SK-N-SH treated with all-trans-retinoic acid at 6 μM for 48 hours (cell line): ENCODE results near the gene CLUH.

Source experiments
- ARNTL ChIP-seq: fragments of 450-650 bp; formaldehyde crosslinking; IDR thresholded peaks from 2 replicates; pipeline ENCODE4 v1.5.0; 2020; ENCODE audit warnings: low read depth, mild to moderate bottlenecking, moderate library complexity, borderline replicate concordance
- BACH2 ChIP-seq: fragments of 250-450 bp; sonication (Bioruptor Pico); IDR thresholded peaks from 2 replicates; pipeline ENCODE4 v1.9.0; 2021; ENCODE audit warnings: mild to moderate bottlenecking, borderline replicate concordance
- CREB5 ChIP-seq: fragments of 250-450 bp; sonication (Bioruptor Pico); IDR thresholded peaks from 2 replicates; pipeline ENCODE4 v1.5.1; 2020; ENCODE audit warnings: low read depth, mild to moderate bottlenecking, moderate library complexity
- ESRRG ChIP-seq: fragments of 250-450 bp; sonication (Bioruptor Pico); IDR thresholded peaks from 2 replicates; pipeline ENCODE4 v1.6.1; 2021; ENCODE audit warnings: mild to moderate bottlenecking
- PATZ1 ChIP-seq: fragments of 250-450 bp; sonication (Bioruptor Pico); IDR thresholded peaks from 2 replicates; pipeline ENCODE4 v1.8.0; 2020; ENCODE audit warnings: mild to moderate bottlenecking, moderate library complexity, borderline replicate concordance
- SNAI2 ChIP-seq: fragments of 250-450 bp; sonication (Bioruptor Pico); IDR thresholded peaks from 2 replicates; pipeline ENCODE4 v1.5.0; 2020; ENCODE audit warnings: mild to moderate bottlenecking, moderate library complexity
- TCF4 ChIP-seq: fragments of 250-450 bp; sonication (Bioruptor Pico); IDR thresholded peaks from 2 replicates; pipeline ENCODE4 v1.8.0; 2021; ENCODE audit warnings: mild to moderate bottlenecking, moderate library complexity, borderline replicate concordance
- TSHZ2 ChIP-seq: fragments of 250-450 bp; sonication (Bioruptor Pico); IDR thresholded peaks from 2 replicates; pipeline ENCODE4 v1.5.0; 2020; ENCODE audit warnings: mild to moderate bottlenecking, moderate library complexity
- ZFP3 ChIP-seq: fragments of 250-450 bp; sonication (Bioruptor Pico); IDR thresholded peaks from 2 replicates; pipeline ENCODE4 v1.5.0; 2020; ENCODE audit warnings: mild to moderate bottlenecking, moderate library complexity
- ZFP30 ChIP-seq: fragments of 450-650 bp; formaldehyde crosslinking; IDR thresholded peaks from 2 replicates; pipeline ENCODE4 v1.5.0; 2022; ENCODE audit warnings: mild to moderate bottlenecking, moderate library complexity
- ZNF70 ChIP-seq: fragments of 450-650 bp; formaldehyde crosslinking; IDR thresholded peaks from 2 replicates; pipeline ENCODE4 v1.5.0; 2020; ENCODE audit warnings: mild to moderate bottlenecking, moderate library complexity

DNA sequence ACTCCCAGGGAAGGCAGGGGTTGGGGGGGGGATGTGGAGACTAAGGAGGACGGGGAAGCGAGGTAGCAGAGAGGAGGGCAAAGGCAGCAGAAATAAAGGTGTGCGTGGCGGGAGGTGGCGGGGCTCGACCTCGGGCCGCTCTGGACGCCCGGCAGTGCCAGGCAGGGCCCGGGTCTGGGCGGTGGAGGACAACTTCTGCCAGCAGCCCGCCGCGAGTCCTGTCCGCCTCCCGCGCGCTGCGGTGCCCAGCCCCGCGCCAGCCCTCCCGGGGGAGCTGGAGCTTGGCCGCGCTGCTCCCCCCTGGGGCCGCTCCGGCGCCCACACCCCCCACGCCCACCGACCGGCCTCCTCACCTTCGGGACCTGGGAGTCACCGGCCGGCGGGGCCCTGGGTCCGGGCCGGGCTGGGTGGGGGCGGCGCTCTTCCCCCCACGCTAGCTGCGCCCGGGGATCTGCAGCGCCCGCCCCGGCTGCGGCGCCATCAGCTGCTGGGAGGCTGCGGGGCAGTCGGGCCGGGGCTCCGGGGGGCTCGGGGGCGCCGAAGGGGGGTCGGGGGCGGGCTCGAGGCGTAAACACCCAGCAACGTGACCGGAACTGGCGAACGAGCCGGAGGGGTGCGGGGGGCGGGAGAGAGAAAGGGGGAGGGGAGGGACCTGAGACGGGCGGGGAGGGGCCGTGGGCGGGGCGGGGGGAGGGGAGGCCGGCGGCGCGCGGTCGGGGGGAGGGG is 37.7 kb upstream of the CLUH start, which contains the start of gene CCDC92B:
- TF ChIP-seq BACH2 (CRISPR knock-in tag) = no peak
- TF ChIP-seq PATZ1 (CRISPR knock-in tag) = no peak
- no peak for TF ChIP-seq TSHZ2 (CRISPR knock-in tag)
- TF ChIP-seq ARNTL = no peak
- TF ChIP-seq ZFP30 = no peak
- TF ChIP-seq SNAI2 (CRISPR knock-in tag) = no peak
- no peak for TF ChIP-seq TCF4
- TF ChIP-seq ESRRG (CRISPR knock-in tag) = no peak
- TF ChIP-seq ZNF70 = no peak
- no peak for TF ChIP-seq ZFP3 (CRISPR knock-in tag)
- TF ChIP-seq CREB5 (CRISPR knock-in tag) = no peak
